CD4-positive, alpha-beta T cell (primary cell): Measurements from ENCODE around the gene BTBD9. TPM values are rescaled to one million over a fixed set of nuclear protein-coding genes. Genes with fewer than 3 reads are reported as not detected.

Experiments
- ATAC-seq: fragments of 200-7000 bp; cut with Tn5 transposase; one replicate; pipeline ENCODE4 v1.10.0; 2022; ENCODE audit warnings: mild to moderate bottlenecking; ENCODE audit not compliant: poor library complexity
- CTCF ChIA-PET: fragments of 350-600 bp; sonication (Branson Sonifier 250); formaldehyde crosslinking; loops from one replicate; lab custom pipeline; 2021; ENCODE audit warnings: antibody characterized with exemption, inconsistent platforms; lab: Charles Lee
- POLR2A ChIA-PET: fragments of 350-600 bp; sonication (Branson Sonifier 250); formaldehyde crosslinking; loops from one replicate; lab custom pipeline; 2021; ENCODE audit warnings: antibody characterized with exemption, inconsistent platforms; lab: Charles Lee
- DNase-seq, 14 experiments: peaks; one replicate each; pipeline ENCODE4 v3.0.0-alpha.2; 2013 to 2020; ENCODE audit warnings: mixed read lengths in 2 of 14
- H3K27ac ChIP-seq, 2 donors: one replicate each; pipeline versions ENCODE4 v1.5.1 to v1.7.0; 2013; ENCODE audit warnings: low read length in 2 of 2, low read depth in 1 of 2, mild to moderate bottlenecking in 1 of 2
- H3K27me3 ChIP-seq, 2 experiments: 1 replicate in 1 of 2; 2 replicates in 1 of 2; pipeline versions ENCODE4 v1.6.1 to v1.7.0; 2013; ENCODE audit warnings: low read length in 2 of 2, control low read depth in 1 of 2, mild to moderate bottlenecking in 1 of 2, moderate library complexity in 1 of 2; ENCODE audit not compliant: insufficient read depth in 2 of 2, control insufficient read depth in 1 of 2
- H3K36me3 ChIP-seq: one replicate; pipeline ENCODE4 v1.6.1; 2013; ENCODE audit warnings: low read length, control low read depth; ENCODE audit not compliant: insufficient read depth
- H3K4me1 ChIP-seq: one replicate; pipeline ENCODE4 v1.6.1; 2013; ENCODE audit warnings: low read length, control low read depth; ENCODE audit not compliant: insufficient read depth
- H3K4me3 ChIP-seq: one replicate; pipeline ENCODE4 v1.5.1; 2013; ENCODE audit warnings: mild to moderate bottlenecking, low read length, moderate library complexity
- H3K9me3 ChIP-seq, 2 experiments: 1 replicate in 1 of 2; 2 replicates in 1 of 2; pipeline versions ENCODE4 v1.6.1 to v1.7.0; 2013; ENCODE audit warnings: low read length in 2 of 2, mild to moderate bottlenecking in 2 of 2, control low read depth in 1 of 2, moderate library complexity in 1 of 2; ENCODE audit not compliant: control insufficient read depth in 1 of 2, insufficient read depth in 1 of 2
- H3K27ac Mint-ChIP-seq: one replicate; pipeline ENCODE4 v1.8.0; 2020; ENCODE audit warnings: mixed read lengths
- H3K27me3 Mint-ChIP-seq: one replicate; pipeline ENCODE4 v1.8.0; 2021; ENCODE audit warnings: mixed read lengths
- H3K36me3 Mint-ChIP-seq: one replicate; pipeline ENCODE4 v1.8.0; 2021; ENCODE audit warnings: low read depth, mixed read lengths
- H3K4me1 Mint-ChIP-seq: one replicate; pipeline ENCODE4 v1.8.0; 2021; ENCODE audit warnings: low read depth, mixed read lengths
- H3K4me3 Mint-ChIP-seq: one replicate; pipeline ENCODE4 v1.8.0; 2020; ENCODE audit warnings: mild to moderate bottlenecking, mixed read lengths
- H3K9me3 Mint-ChIP-seq: one replicate; pipeline ENCODE4 v1.8.0; 2020; ENCODE audit warnings: mixed read lengths
- CTCF ChIP-seq: fragments of 200-600 bp; IDR thresholded peaks from one replicate; pipeline ENCODE4 v1.8.0; 2022; ENCODE audit warnings: antibody characterized with exemption, mild to moderate bottlenecking
- intact Hi-C, 2 experiments: fragments of 100-400 bp; cut with DNase I in 1 of 2; cut with micrococcal nuclease in 1 of 2; formaldehyde crosslinking; loops; one replicate each; pipeline versions ENCODE4 v1.15.1 to v1.9.0; 2023 to 2025; cut with DNase I, micrococcal nuclease
- total RNA-seq, 174 experiments: library from RNA in 2 of 174; stranded (reverse) in 2 of 174; gene quantifications; one replicate each; pipeline ENCODE4 v1.2.3 and lab custom pipeline; 2021 to 2026

Gene BTBD9
- total RNA-seq, 2 experiments from 2014 or later, result 58.7 to 59.3 TPM

GRCh38 chr6:38497546-38497945, 142.2 kb downstream of the BTBD9 start:
- intact Hi-C loops, result loop anchor here in 1 of 2 experiments (5.0 to 10.0 kb wide), 2 partner anchors 913 to 1015 kb away; no protein-coding TSS in a partner anchor
- no peak overlapping the region for H3K27ac ChIP-seq
- H3K4me3 Mint-ChIP-seq, result no peak overlapping the region
- DNase-seq, result no peak
- POLR2A ChIA-PET, result interaction anchor here (0.9 kb wide), 1 partner anchor 142 kb away, joined by 3 read pairs; the partner anchor contains the start of gene BTBD9
- peaks cover 6% of the 10 kb centered on the region for H3K4me1 Mint-ChIP-seq
- H3K4me1 ChIP-seq, result no peaks in the 10 kb centered on the region
- TF ChIP-seq CTCF, result no peak
- no peak for ATAC-seq
- no peaks in the 10 kb centered on the region for H3K36me3 Mint-ChIP-seq
- no peaks in the 10 kb centered on the region for H3K9me3 ChIP-seq
- no peaks in the 10 kb centered on the region for H3K27me3 Mint-ChIP-seq
- H3K9me3 Mint-ChIP-seq, result no peaks in the 10 kb centered on the region
- CTCF ChIA-PET, result no interaction called here
- H3K27ac Mint-ChIP-seq, result no peak overlapping the region
- no peak overlapping the region for H3K4me3 ChIP-seq
- no peaks in the 10 kb centered on the region for H3K36me3 ChIP-seq
- H3K27me3 ChIP-seq, result no peaks in the 10 kb centered on the region

DNA sequence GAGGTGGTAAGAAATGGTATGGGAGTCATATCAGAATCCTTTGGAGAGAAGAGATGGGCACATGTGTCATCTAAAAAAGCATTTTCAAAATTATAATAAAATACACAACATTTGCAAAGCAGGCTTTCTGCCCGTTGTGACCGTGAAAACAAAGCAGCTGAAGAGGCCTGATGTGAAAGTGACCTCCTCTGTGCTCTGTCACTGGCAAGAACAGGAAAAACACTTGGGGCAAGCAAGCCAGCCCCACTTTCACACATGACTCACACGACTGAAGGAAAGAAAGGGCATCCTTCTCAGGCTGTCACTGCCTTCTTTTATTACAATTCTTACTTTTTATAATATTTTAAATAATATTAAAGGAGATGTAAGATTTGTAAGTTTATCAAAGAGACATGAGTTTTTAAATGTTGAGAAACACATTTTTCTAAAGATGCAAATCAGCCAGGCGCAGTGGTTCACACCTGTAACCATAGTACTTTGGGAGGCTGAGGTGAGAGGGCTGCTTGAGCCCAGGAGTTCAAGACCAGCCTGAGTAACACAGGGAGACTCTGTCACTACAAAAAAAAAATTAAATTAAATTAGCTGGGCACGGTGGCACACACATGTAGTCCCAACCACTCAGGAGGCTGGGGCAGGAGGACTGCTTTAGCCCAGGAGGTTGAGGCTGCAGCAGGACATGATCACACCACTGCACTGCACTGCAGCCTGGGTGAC, 143.7 kb downstream of the BTBD9 start:
- Mint-ChIP-seq H3K4me1 (peaks cover 6% of the 10 kb centered on the region), H3K36me3 (no peaks in the 10 kb centered on the region), H3K9me3 (no peaks in the 10 kb centered on the region), H3K27me3 (no peaks in the 10 kb centered on the region), H3K4me3 (no peak overlapping the region), H3K27ac (no peak overlapping the region)
- DNase-seq (no peak), ATAC-seq (no peak)
- intact Hi-C loops, result loop anchor here (2.0 to 10.0 kb wide), 4 partner anchors 705 to 1014 kb away; no protein-coding TSS in a partner anchor
- ChIA-PET POLR2A (interaction anchor here (0.5 kb wide), 1 partner anchor 649 kb away, joined by 3 read pairs; no protein-coding TSS in a partner anchor), CTCF (interaction anchor here (0.6 kb wide), 1 partner anchor 14 kb away, joined by 3 read pairs; no protein-coding TSS in a partner anchor)
- Histone ChIP-seq H3K4me1 (no peaks in the 10 kb centered on the region), H3K9me3 (no peaks in the 10 kb centered on the region), H3K4me3 (no peak overlapping the region), H3K27ac (no peak overlapping the region), H3K27me3 (no peaks in the 10 kb centered on the region), H3K36me3 (no peaks in the 10 kb centered on the region)
- TF ChIP-seq CTCF, result no peak

- DNase-seq (no peak), ATAC-seq (no peak)
- H3K27me3 Mint-ChIP-seq, result no peaks in the 10 kb centered on the region
- H3K4me1 Mint-ChIP-seq, result peaks cover 6% of the 10 kb centered on the region
- Histone ChIP-seq H3K4me3 (no peak overlapping the region), H3K27ac (no peak overlapping the region), H3K36me3 (no peaks in the 10 kb centered on the region), H3K9me3 (no peaks in the 10 kb centered on the region), H3K4me1 (no peaks in the 10 kb centered on the region), H3K27me3 (no peaks in the 10 kb centered on the region)
- no peaks in the 10 kb centered on the region for H3K36me3 Mint-ChIP-seq
- no peak overlapping the region for H3K4me3 Mint-ChIP-seq
- TF ChIP-seq CTCF, result no peak
- ChIA-PET POLR2A (interaction anchor here (0.5 kb wide), 1 partner anchor 649 kb away, joined by 3 read pairs; no protein-coding TSS in a partner anchor), CTCF (no interaction called here)
- no peaks in the 10 kb centered on the region for H3K9me3 Mint-ChIP-seq
- intact Hi-C loops, result loop anchor here (2.0 to 10.0 kb wide), 4 partner anchors 705 to 1013 kb away; no protein-coding TSS in a partner anchor
- no peak overlapping the region for H3K27ac Mint-ChIP-seq
Measured at GRCh38 chr6:38495518-38495917, 144.2 kb downstream of the BTBD9 start.
